ENCODE data around the gene COMT. TPM values are rescaled to one million over a fixed set of nuclear protein-coding genes. Genes with fewer than 3 reads are reported as not detected.

COMT gene
- total RNA-seq, 1 donor from 2014 or later = 34.8 TPM

DNA sequence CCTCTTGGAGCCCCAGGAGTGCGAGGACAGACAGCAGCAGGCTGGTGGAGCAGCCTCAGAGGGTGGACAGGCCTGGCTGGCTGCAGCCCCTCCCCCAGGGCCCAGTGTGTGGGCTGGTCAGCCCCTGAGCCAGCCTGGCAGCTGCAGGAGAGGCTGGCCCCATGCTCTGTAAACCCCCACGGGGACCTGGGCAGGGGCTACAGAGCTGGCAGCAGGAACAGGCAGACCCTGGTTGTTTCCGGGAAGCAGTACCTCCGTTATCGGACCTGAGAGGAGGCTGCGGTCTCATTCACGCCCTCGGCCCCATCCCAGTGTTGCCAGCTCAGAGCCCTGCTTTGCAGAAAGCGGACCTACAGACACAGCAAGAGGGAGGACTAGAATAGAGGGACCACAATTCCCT lies 38.5 kb upstream of the COMT start:
- peaks cover 32% of the 10 kb centered on the region for H3K4me1 Mint-ChIP-seq (ENCODE audit: low read depth, unreplicated experiment)
- H3K4me3 Mint-ChIP-seq (ENCODE audit: unreplicated experiment) = no peak overlapping the region
- peak overlapping the region; percentile 87 for H3K27ac Mint-ChIP-seq (ENCODE audit: unreplicated experiment)
- DNase-seq = peak; percentile 71
- H3K9me3 Mint-ChIP-seq (ENCODE audit: unreplicated experiment) = peaks cover 7% of the 10 kb centered on the region
- peaks cover 5% of the 10 kb centered on the region for H3K27me3 Mint-ChIP-seq (ENCODE audit: unreplicated experiment)
- no peaks in the 10 kb centered on the region for H3K36me3 Mint-ChIP-seq (ENCODE audit: unreplicated experiment)
- TF ChIP-seq, protein P1, sequence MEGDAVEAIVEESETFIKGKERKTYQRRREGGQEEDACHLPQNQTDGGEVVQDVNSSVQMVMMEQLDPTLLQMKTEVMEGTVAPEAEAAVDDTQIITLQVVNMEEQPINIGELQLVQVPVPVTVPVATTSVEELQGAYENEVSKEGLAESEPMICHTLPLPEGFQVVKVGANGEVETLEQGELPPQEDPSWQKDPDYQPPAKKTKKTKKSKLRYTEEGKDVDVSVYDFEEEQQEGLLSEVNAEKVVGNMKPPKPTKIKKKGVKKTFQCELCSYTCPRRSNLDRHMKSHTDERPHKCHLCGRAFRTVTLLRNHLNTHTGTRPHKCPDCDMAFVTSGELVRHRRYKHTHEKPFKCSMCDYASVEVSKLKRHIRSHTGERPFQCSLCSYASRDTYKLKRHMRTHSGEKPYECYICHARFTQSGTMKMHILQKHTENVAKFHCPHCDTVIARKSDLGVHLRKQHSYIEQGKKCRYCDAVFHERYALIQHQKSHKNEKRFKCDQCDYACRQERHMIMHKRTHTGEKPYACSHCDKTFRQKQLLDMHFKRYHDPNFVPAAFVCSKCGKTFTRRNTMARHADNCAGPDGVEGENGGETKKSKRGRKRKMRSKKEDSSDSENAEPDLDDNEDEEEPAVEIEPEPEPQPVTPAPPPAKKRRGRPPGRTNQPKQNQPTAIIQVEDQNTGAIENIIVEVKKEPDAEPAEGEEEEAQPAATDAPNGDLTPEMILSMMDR (IDR thresholded peaks at IDR 0.05; ENCODE audit: partially characterized antibody, unreplicated experiment) = no peak

- peaks cover 8% of the 10 kb centered on the region for H3K27me3 Mint-ChIP-seq (ENCODE audit: unreplicated experiment)
- DNase-seq = no peak
- H3K36me3 Mint-ChIP-seq (ENCODE audit: unreplicated experiment) = no peaks in the 10 kb centered on the region
- H3K4me1 Mint-ChIP-seq (ENCODE audit: low read depth, unreplicated experiment) = peaks cover 32% of the 10 kb centered on the region
- peaks cover 7% of the 10 kb centered on the region for H3K9me3 Mint-ChIP-seq (ENCODE audit: unreplicated experiment)
- TF ChIP-seq, protein P1 (IDR thresholded peaks at IDR 0.05; ENCODE audit: partially characterized antibody, unreplicated experiment) = no peak
- H3K4me3 Mint-ChIP-seq (ENCODE audit: unreplicated experiment) = no peak overlapping the region
- H3K27ac Mint-ChIP-seq (ENCODE audit: unreplicated experiment) = no peak overlapping the region
Measured at GRCh38 chr22:19903513-19903912, 38.1 kb upstream of the COMT start.

DNA sequence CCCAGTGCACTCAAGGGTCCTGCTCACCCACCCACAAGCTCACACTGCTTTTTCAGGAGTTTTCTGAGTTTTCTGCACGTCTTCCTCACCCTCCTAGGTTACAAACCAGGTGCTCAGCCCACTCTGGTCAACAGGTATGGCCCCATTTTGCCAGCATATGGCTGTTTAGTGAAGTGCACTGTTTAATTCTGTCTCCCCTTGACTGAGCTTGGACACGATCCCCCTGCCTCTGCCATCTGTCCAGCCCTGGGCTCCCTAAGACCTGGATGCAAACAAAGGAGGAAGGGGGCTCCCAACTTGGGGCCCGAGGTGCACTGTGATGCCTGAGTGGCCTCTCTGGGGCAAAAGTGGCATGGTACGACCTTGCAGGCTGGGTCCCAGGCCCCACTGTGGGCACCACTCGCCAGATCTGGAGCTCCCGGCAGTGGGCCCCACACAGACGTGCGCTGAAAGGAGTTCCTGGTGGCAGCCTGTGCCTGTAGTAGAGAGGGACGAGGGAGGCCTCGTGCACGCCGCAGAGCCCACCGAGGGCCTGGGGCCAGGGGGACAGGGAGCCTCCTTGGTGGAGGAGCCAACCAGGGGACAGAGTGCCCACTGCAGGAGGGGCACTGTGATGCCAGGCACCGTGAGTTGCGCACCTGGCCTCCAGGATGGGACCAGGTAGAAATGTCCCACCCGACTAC lies 37.3 kb upstream of the COMT start:
- TF ChIP-seq, protein P1 (IDR thresholded peaks at IDR 0.05; ENCODE audit: partially characterized antibody, unreplicated experiment) = no peak

DNA sequence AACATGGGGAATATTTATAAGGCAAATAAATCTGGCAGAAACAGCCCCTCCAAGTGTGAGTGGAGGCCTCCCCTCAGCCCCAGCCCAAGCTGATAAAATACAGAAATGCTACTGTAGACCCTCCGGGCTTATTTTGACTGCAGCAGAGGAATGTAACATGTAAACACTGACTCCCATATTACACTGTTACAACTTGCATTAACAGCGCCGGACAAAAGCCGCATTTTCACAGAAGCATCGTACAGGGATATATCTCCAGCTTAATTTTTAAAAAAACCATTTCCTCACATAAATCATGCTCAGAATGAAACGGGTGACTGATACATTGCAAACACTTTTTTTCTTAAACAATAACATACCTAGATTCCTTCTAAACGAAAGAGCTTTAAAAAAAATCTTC lies 36.6 kb upstream of the COMT start:
- DNase-seq = no peak
- Mint-ChIP-seq H3K9me3 (ENCODE audit: unreplicated experiment) (peaks cover 7% of the 10 kb centered on the region), H3K27me3 (ENCODE audit: unreplicated experiment) (peaks cover 13% of the 10 kb centered on the region), H3K36me3 (ENCODE audit: unreplicated experiment) (no peaks in the 10 kb centered on the region), H3K4me1 (ENCODE audit: low read depth, unreplicated experiment) (peaks cover 24% of the 10 kb centered on the region), H3K4me3 (ENCODE audit: unreplicated experiment) (no peak overlapping the region), H3K27ac (ENCODE audit: unreplicated experiment) (no peak overlapping the region)
- TF ChIP-seq, protein P1 (IDR thresholded peaks at IDR 0.05; ENCODE audit: partially characterized antibody, unreplicated experiment) = no peak

More for the DNA sequence above, 37.3 kb upstream of the COMT start:
- no peak overlapping the region for H3K4me3 Mint-ChIP-seq (ENCODE audit: unreplicated experiment)
- peaks cover 7% of the 10 kb centered on the region for H3K9me3 Mint-ChIP-seq (ENCODE audit: unreplicated experiment)
- H3K27ac Mint-ChIP-seq (ENCODE audit: unreplicated experiment) = no peak overlapping the region
- no peak for DNase-seq
- H3K4me1 Mint-ChIP-seq (ENCODE audit: low read depth, unreplicated experiment) = peaks cover 25% of the 10 kb centered on the region
- H3K27me3 Mint-ChIP-seq (ENCODE audit: unreplicated experiment) = peaks cover 9% of the 10 kb centered on the region
- H3K36me3 Mint-ChIP-seq (ENCODE audit: unreplicated experiment) = no peaks in the 10 kb centered on the region

All from glutamatergic neuron (in vitro differentiated cells).